ENCODE data around the gene CYP27B1.

CYP27B1 gene

DNA sequence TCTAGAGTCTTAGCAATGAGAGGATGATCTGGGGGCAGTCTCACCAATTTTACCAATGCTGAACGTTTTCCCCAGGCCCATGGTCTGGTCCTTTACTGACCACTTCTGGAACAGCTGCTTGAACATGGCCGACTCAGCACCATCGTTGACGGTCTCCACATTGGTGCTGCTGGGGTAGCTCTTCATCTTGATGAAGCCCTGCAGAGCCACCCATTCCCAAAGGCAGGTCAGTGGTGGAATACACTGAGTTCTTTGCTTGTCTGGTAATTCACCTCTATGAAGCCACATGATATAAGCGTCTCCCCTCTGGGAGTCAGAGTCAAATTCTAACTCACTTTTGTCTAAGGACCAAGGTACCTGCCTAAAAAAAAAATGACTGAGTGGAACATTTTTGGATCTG, 41.5 kb upstream of the CYP27B1 start:
- TF ChIP-seq, protein P1, sequence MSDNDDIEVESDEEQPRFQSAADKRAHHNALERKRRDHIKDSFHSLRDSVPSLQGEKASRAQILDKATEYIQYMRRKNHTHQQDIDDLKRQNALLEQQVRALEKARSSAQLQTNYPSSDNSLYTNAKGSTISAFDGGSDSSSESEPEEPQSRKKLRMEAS (IDR thresholded peaks at IDR 0.05) = no peak
- TF ChIP-seq CREB1 (IDR thresholded peaks at IDR 0.05; ENCODE audit: low read depth) = no peak
- no peak for TF ChIP-seq FOXM1 (IDR thresholded peaks at IDR 0.05; ENCODE audit: borderline replicate concordance, low read depth)
- no peak for TF ChIP-seq YY1 (IDR thresholded peaks at IDR 0.05; ENCODE audit: low read depth)
- no peak for TF ChIP-seq CEBPB (IDR thresholded peaks at IDR 0.05)
- TF ChIP-seq TEAD4 (IDR thresholded peaks at IDR 0.05) = no peak
- TF ChIP-seq ZBTB7A (IDR thresholded peaks at IDR 0.05; ENCODE audit: low read depth) = no peak
- no peak for TF ChIP-seq TCF12 (IDR thresholded peaks at IDR 0.05; ENCODE audit: low read depth)
- no peak for TF ChIP-seq NFIC (IDR thresholded peaks at IDR 0.05)
- no peak for TF ChIP-seq EP300 (IDR thresholded peaks at IDR 0.05; ENCODE audit: borderline replicate concordance)
- no peak for TF ChIP-seq TAF1 (IDR thresholded peaks at IDR 0.05; ENCODE audit: low read depth)
- TF ChIP-seq RAD21 (IDR thresholded peaks at IDR 0.05; ENCODE audit: low read depth) = no peak
- TF ChIP-seq, protein P2, sequence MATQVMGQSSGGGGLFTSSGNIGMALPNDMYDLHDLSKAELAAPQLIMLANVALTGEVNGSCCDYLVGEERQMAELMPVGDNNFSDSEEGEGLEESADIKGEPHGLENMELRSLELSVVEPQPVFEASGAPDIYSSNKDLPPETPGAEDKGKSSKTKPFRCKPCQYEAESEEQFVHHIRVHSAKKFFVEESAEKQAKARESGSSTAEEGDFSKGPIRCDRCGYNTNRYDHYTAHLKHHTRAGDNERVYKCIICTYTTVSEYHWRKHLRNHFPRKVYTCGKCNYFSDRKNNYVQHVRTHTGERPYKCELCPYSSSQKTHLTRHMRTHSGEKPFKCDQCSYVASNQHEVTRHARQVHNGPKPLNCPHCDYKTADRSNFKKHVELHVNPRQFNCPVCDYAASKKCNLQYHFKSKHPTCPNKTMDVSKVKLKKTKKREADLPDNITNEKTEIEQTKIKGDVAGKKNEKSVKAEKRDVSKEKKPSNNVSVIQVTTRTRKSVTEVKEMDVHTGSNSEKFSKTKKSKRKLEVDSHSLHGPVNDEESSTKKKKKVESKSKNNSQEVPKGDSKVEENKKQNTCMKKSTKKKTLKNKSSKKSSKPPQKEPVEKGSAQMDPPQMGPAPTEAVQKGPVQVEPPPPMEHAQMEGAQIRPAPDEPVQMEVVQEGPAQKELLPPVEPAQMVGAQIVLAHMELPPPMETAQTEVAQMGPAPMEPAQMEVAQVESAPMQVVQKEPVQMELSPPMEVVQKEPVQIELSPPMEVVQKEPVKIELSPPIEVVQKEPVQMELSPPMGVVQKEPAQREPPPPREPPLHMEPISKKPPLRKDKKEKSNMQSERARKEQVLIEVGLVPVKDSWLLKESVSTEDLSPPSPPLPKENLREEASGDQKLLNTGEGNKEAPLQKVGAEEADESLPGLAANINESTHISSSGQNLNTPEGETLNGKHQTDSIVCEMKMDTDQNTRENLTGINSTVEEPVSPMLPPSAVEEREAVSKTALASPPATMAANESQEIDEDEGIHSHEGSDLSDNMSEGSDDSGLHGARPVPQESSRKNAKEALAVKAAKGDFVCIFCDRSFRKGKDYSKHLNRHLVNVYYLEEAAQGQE (IDR thresholded peaks at IDR 0.05; ENCODE audit: low read depth) = no peak
- TF ChIP-seq EGR1 (IDR thresholded peaks at IDR 0.05) = no peak
- TF ChIP-seq, protein P3, sequence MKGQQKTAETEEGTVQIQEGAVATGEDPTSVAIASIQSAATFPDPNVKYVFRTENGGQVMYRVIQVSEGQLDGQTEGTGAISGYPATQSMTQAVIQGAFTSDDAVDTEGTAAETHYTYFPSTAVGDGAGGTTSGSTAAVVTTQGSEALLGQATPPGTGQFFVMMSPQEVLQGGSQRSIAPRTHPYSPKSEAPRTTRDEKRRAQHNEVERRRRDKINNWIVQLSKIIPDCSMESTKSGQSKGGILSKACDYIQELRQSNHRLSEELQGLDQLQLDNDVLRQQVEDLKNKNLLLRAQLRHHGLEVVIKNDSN (IDR thresholded peaks at IDR 0.05) = no peak

DNA sequence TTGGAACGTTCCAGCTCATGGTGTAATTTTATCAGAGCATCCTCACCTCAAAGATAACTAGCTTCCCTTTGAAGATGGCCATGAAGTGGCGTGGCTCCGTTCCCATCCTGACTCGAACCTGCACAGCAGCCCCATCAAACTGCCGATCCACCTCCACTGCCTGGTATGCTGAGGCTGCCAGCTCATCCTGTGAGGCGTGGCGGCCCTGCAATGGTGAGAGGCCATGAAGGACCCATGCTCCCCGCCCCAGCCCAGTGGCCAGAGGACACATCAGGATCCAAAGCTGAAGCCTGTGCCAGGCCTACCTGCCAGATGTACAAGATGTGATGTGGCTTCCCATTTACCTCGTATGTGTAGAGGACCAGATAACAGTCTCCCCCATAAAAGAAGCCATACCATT, 40.4 kb upstream of the CYP27B1 start:
- TF ChIP-seq CEBPB (IDR thresholded peaks at IDR 0.05) = no peak
- TF ChIP-seq TCF12 (IDR thresholded peaks at IDR 0.05; ENCODE audit: low read depth) = no peak
- TF ChIP-seq, protein P1 (IDR thresholded peaks at IDR 0.05) = no peak
- no peak for TF ChIP-seq YY1 (IDR thresholded peaks at IDR 0.05; ENCODE audit: low read depth)
- no peak for TF ChIP-seq NFIC (IDR thresholded peaks at IDR 0.05)
- no peak for TF ChIP-seq CREB1 (IDR thresholded peaks at IDR 0.05; ENCODE audit: low read depth)
- no peak for TF ChIP-seq EGR1 (IDR thresholded peaks at IDR 0.05)
- no peak for TF ChIP-seq ZBTB7A (IDR thresholded peaks at IDR 0.05; ENCODE audit: low read depth)
- TF ChIP-seq EP300 (IDR thresholded peaks at IDR 0.05; ENCODE audit: borderline replicate concordance) = no peak
- TF ChIP-seq, protein P3 (IDR thresholded peaks at IDR 0.05) = no peak
- no peak for TF ChIP-seq FOXM1 (IDR thresholded peaks at IDR 0.05; ENCODE audit: borderline replicate concordance, low read depth)
- TF ChIP-seq, protein P2 (IDR thresholded peaks at IDR 0.05; ENCODE audit: low read depth) = no peak
- no peak for TF ChIP-seq RAD21 (IDR thresholded peaks at IDR 0.05; ENCODE audit: low read depth)
- TF ChIP-seq TEAD4 (IDR thresholded peaks at IDR 0.05) = no peak
- no peak for TF ChIP-seq TAF1 (IDR thresholded peaks at IDR 0.05; ENCODE audit: low read depth)

DNA sequence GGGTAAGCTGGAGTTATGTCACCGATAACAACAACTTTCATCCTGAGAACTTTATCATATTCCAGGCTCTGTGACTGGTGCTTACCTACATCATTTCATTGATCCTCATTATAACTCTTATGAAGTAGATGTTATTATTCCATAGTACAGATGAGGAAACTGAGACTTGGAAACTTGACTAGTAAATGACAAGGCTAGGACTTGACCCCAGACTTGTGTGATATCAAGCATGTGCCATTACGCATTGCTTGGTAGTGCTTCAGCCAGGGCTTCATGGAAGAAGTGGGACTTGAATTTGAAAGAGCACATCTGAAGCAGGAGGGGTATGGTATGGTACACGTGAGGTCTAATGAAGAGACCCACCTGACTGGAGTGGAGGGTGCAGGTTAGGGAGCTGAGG, 39.8 kb upstream of the CYP27B1 start:
- TF ChIP-seq RAD21 (IDR thresholded peaks at IDR 0.05; ENCODE audit: low read depth) (no peak), CREB1 (IDR thresholded peaks at IDR 0.05; ENCODE audit: low read depth) (no peak), CEBPB (IDR thresholded peaks at IDR 0.05) (no peak), EGR1 (IDR thresholded peaks at IDR 0.05) (no peak)
- TF ChIP-seq, protein P3 (IDR thresholded peaks at IDR 0.05) = no peak

DNA sequence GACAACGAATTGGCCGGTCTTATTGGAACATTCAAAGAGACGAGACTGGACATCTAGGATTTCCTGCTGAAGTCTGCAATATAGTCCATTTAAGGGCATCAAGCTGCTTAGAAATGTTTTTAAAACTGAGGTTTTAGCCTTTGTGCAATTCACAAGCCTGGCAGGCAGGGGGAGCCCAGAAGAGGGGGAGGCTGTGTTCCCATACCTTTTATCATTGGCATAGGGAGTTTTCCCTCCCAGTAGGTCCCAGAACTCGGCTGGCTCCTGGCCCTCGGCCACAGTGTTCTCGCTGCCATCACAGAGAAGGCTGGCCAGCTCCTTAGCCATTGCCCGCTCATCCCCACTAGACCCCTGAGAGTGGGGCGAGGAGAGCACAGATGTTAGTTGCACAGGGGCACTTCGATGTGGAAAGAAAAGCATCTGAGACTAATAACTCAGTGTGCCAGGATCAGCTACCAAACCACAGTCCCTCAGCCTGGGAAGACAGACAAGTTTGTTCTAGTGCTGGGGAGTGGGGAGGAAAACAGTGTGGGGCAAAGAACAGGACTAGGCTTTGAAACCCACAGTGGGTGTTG, 36.5 kb upstream of the CYP27B1 start:
- no peak for TF ChIP-seq CEBPB (IDR thresholded peaks at IDR 0.05)
- no peak for TF ChIP-seq FOXM1 (IDR thresholded peaks at IDR 0.05; ENCODE audit: borderline replicate concordance, low read depth)
- TF ChIP-seq NFIC (IDR thresholded peaks at IDR 0.05) = peak; percentile 15; the same call in 1 of the 2 replicates
- TF ChIP-seq EGR1 (IDR thresholded peaks at IDR 0.05) = no peak
- TF ChIP-seq, protein P1 (IDR thresholded peaks at IDR 0.05) = no peak
- peak; percentile 73 for TF ChIP-seq RAD21 (IDR thresholded peaks at IDR 0.05; ENCODE audit: low read depth)
- no peak for TF ChIP-seq YY1 (IDR thresholded peaks at IDR 0.05; ENCODE audit: low read depth)
- TF ChIP-seq TCF12 (IDR thresholded peaks at IDR 0.05; ENCODE audit: low read depth) = no peak
- TF ChIP-seq TAF1 (IDR thresholded peaks at IDR 0.05; ENCODE audit: low read depth) = no peak

DNA sequence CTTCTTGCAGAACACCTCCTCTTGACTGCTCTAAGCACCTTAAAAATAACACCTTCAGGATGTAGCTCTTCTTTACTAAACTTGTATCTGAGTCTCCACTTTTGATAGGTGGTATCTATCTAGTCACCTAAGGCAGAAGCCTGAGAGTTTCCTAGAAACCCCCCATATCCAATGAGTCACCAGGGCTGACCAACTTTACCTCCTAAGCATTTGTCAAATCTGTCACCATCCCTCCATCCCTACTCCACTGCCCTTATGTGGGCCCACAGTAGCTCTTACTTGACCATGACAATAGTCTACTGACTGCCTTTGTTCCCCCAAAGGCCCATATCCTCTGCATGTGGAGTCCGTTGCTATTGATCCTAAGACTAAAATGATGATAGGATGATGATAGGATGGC, 35.7 kb upstream of the CYP27B1 start:
- TF ChIP-seq FOXM1 (IDR thresholded peaks at IDR 0.05; ENCODE audit: borderline replicate concordance, low read depth) (no peak), EP300 (IDR thresholded peaks at IDR 0.05; ENCODE audit: borderline replicate concordance) (no peak), EGR1 (IDR thresholded peaks at IDR 0.05) (no peak), CEBPB (IDR thresholded peaks at IDR 0.05) (no peak), TEAD4 (IDR thresholded peaks at IDR 0.05) (no peak), TCF12 (IDR thresholded peaks at IDR 0.05; ENCODE audit: low read depth) (no peak), TAF1 (IDR thresholded peaks at IDR 0.05; ENCODE audit: low read depth) (no peak), YY1 (IDR thresholded peaks at IDR 0.05; ENCODE audit: low read depth) (no peak), ZBTB7A (IDR thresholded peaks at IDR 0.05; ENCODE audit: low read depth) (no peak)
- TF ChIP-seq, protein P1 (IDR thresholded peaks at IDR 0.05) = no peak
- TF ChIP-seq, protein P2 (IDR thresholded peaks at IDR 0.05; ENCODE audit: low read depth) = no peak
- TF ChIP-seq, protein P3 (IDR thresholded peaks at IDR 0.05) = no peak

Data from Ishikawa (cell line).